Testis (tissue), 2 donors: ENCODE results near the gene PLEKHA3.

Source experiments
- CTCF ChIP-seq, 3 experiments: fragments of 450-650 bp in 2 of 3; fragments of 200-600 bp in 1 of 3; sonication (generic) in 1 of 3; IDR thresholded peaks; one replicate each; pipeline ENCODE4 v1.5.1; 2016 to 2019; ENCODE audit warnings: antibody characterized with exemption in 3 of 3, mild to moderate bottlenecking in 2 of 3, moderate library complexity in 1 of 3
- POLR2A ChIP-seq: fragments of 450-650 bp; IDR thresholded peaks from one replicate; pipeline ENCODE4 v1.6.1; 2017; ENCODE audit warnings: antibody characterized with exemption, mild to moderate bottlenecking, moderate library complexity

GRCh38 chr2:178441426-178441825 lies 38.8 kb upstream of the PLEKHA3 start:
- TF ChIP-seq CTCF (IDR thresholded peaks at IDR 0.05) (no peak), POLR2A (no peak)
